Measurements from ENCODE around the gene PPP1R13B.

Gene PPP1R13B

DNA sequence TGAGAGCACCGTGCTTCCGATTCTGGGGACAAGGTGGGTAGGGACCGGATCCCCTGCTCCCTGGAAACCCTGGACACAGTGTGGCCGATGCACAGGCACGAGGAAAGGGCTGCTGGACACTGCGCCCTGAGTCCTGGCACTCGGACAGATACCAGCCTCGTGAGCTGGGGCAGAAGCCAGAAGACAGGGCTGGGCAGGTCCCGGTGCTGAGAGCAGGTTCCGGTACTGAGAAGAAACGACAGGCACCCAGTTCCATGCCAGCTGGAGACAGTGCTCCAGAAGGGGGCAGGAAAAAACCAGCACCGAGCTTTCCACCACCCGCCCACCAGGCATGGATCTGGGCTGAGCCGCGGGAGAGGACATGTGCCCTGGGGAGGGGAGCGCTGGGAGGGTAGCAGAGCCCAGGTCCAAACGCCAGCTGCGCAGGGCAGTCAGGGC lies 138.6 kb downstream of the PPP1R13B start:
- DNase-seq = no peak

DNA sequence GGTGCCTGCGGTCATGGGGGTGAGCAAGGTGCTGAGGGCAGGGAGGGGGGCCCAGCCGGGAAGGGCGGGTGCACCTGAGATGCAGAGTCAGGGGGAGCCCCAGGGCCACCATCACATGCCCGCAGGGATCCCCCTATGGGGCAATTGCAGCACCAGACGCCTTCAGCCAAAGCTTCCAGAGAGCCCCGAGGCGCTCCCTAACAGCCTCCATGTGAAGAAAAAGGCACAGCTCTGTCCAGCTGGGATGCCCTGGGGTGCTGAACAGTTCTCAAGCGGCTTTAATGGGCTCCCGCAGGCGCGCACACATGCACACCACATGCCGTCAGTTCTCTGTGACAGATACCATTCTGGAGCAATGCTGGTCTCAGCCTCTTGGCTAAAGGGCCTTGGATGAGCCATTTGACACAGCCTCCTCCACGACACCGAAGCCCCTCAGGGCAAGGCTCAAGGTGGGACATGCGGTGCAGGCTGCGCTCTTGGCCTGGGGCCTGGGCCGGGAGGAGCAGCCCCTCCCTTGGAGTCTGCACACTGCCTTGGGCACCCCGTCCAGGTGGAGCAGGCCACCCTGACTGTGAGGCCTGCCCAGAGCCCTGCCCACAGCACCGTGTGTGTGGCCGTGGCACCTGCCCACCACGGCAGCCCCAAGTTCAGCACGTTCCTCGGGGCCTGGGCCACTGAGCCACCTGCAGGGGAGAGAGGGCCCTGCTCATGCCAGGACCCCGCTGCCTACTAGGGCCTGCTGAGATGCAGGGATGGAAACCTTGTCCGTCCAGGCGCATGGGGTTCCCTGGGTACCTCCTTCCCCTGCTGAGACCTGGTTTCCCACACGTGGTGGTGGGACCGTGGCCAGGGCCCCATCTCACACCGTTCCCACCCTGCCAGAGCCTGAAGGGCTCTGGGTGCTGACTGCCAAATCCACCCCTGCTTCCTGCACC lies 139.8 kb downstream of the PPP1R13B start:
- DNase-seq = no peak

DNA sequence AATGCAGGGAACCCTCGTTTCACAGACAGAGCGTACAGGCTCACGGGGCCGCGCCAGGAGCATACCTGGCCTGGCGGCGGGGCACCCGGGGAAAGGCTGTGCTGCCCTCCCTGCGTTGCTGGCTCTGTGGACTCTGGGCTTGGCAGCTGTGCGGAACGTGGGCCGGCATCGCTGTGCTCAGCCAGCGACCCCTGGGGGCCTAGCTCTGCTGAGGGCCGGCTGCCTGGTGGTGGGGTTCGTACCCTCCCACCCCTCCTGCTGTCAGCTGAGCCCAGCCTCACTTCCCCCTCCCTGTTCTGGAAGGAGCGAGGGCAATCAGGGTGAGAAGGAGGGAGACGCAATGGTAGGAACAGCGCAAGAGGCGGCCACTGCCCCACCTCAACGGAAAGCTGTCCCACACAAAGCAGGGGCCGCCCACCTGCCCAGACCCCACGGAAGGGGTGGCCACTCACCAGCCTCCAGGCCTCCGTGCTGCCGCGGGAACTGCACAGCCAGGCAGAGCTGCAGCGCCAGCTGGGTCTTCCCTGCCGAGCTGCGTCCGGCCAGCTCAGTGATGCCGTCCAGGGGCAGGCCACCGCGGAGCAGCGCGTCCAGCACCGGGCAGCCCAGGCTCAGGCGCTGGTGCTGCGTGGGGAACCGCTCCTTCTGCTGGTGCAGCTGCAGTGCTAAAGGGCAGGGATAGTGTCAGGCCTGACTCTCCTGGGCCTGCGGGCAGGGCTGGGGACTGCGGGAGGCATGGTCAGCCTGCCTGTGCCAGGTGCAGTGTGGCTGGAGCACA lies 140.6 kb downstream of the PPP1R13B start:
- DNase-seq = no peak

DNA sequence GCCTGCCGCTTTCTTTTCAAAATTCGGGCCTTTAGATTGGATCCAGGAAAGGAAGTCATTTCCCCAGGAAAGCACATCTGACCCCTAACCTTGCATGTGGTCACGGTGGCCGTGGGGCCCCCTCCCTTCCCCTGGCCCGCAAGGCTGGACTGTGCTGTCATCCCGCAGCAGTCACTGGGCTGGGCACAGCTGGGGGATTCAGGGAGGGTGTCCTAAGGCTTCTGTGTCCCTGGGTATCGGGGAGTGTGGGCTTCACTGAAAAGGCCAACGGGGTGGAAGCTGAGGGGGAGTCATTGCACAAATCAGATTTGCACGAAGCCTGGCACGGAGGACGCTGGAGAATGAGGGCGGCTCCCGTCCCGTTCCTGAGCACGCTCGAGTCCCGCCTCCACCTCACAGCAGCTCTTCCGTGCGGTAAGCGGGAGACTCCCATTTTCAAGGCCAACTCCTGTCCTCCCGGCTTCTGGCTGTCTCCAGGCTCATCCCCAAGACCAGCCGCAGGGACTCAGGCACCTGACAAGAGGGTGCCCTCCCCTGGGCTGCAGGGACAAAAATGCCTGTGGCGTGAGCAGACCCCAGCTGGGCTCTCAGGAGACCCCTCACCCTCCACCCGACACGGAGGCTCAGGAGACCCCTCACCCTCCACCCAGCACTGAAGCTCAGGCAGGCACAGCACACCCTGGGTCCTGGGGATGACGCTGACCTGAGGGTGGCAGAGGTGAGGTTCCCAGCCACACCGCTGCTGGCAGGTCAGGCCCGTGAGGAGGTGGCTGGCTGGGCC lies 141.7 kb downstream of the PPP1R13B start:
- no peak for DNase-seq

DNA sequence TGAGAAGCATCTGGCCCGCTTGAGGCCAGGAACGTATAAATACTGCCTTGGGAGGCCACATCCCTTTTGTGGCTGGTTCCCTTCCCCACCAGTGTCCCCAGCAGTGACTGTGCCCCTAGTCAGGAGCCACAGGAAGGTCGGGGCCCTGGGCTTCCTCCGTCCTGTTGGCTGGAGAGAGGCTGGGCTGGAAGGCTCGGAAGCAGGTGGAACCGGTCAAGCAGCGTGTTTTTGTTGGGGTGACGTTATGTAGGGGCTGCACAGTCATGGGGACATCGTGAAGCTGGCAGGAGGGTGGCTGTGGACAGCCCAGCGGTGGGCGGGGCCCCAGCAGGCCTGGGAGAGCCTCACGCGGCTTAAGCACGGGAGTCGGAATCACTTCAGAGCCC lies 142.3 kb downstream of the PPP1R13B start:
- DNase-seq = no peak

DNA sequence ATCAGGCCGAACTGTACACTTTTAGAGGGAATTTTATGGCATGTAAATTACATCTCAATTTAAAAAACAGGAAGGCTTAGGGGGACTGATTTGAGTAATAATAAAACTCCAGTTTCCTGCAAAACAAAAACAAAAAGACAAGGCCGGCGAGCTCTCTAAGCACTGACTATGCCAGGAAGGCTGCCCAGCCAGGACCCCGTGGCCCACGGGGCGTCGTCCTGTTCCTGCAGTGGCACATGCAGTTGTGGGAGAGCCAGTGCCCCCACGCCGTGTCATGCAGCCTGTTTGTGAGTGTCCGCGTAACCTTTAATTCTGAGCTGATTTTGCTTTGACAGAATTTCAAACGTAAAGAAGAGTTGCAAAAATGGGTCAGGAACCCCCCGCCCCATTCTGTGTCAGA lies 142.7 kb downstream of the PPP1R13B start:
- DNase-seq = no peak

DNA sequence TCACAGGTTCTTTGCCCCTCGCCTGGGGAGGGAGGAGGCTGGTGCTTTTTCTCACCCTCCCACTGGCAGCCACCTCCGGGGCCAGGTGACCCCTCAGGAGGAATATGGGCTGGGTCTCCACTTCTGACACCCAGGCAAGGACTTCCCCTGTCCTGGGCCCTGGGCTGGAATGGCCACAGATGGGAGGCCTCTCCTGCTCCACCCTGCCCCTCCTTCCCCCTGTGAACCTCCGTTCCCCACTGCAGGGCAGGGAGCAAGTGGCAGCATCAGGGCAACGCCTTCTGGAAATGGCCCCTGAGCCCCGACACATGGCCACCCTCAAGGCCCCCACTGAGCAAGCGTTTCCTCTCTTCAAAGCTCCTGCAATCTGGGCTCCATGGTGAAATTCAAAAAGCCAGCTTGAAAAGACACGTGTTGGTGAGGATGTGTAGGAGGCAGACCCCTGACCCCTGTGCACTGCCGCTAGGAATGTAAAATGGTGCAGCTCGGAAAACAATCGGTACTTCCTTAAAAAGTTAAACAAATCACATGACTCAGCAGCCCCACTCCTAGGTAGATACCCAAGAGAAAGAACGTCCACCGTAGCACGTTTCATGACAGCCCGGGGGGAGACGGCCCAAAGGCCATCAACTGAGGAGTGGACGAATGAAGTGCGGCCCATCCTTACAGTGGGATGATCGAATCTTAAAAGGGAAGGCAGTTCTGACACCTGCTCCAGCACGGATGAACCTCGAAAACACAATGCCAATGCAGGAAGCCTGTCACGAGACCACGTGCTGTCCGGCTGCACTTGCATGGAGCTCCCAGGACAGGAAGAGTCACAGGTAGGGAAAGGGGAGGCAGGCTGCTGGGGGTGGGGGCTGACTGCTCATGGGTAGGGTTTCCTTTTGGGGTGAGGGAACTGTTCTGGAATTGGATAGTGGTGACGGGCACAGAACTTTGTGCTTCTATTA lies 143.7 kb downstream of the PPP1R13B start:
- DNase-seq = no peak

DNA sequence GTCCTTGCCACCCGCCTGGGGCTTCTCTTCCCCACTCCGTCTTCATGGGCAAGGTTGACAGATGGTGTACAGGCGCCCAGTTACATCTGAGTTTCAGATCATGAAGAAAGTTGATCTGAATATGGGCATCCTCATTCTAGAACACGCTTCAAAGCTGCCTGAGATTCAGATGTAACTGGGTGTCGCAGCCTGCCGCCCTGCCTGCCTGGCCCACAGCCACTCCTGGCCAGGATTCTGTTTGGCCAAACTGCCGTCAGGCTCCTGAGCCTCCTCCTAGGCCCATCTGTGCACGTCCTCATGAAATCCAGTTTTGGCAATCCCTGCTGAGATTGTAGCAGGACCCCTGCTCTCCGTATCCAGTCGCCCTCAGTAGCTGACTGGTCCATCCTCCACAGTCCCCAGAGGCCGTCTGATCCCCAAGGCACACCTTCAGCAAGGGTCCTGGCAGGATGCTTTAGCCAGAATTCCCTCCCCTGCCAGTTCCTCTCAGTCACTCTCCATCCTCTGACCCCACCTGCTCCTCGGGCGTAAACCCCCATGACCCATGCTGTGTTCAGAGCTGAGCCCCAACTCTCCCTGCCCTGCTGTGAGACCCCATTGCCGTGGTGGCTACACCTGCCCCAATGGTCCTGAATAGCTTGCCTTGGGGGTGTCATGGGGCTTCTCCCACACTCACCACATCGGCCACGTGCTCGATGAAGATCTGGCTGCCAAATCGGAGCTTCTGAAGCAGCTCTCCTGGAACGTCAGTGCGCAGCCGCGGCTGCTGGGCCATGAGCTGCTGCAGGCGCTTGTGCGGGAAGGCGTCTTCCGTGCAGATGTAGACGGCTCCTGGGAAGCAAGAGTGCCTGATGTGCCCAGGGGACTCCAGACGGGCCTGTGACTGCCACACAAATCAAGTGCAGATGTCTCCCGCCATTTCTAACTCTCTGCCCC lies 144.6 kb downstream of the PPP1R13B start:
- DNase-seq = no peak

DNA sequence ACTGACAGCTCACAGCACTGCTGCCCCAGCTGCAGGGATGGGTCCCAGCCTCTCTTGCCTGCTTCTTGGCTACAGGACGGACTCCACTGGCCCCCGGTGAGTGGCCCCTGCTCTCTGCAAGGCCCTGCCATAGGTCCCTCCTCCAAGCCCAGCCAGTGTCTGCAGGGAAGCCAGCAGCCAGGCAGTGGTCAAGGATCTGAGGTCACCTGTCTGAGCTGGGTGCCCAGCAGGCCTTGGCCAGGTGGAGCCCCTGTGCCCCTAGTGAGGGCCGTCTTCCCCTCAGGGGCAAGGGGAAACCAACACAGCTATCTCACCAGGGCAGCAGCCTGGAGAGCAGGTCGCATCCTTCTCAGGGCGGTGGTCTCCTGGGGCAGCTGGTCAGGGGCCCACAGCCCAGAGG lies 145.3 kb downstream of the PPP1R13B start:
- no peak for DNase-seq

DNA sequence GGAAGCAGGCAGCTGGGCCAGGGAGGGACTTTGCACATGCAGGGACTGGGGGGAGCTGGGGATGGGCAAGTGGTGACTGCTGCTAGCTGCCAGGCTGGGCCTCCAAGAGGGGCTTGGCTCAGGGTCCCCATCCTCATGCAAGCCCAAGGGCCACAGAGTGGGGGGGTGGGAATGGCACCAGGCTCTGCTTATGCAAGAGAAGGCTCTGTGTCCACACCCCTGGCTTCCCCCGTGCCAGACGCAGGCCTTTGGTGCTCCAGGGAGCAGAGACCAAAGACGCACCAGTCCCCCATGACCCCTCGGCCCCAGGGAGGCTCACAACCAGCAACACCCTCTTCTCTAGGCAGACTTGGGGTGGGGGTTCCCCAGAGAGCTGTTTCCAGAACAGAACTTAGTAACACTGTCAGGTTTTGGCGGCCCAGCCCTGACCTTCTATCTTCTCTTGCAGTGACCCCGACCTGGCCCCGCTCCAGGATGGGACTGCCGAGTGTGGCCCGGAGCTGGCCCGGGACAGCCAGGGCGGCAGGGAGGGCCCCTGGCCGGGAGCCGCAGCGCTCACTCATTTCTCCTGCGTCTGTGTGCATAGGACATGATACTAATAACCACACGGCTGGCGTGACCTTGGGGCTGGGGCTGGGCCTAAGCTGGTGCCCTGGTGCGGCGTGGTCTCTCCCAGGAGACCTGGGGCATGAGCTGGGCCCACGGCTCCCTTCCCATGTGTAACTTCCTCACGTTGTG lies 146.5 kb downstream of the PPP1R13B start:
- DNase-seq = no peak

DNA sequence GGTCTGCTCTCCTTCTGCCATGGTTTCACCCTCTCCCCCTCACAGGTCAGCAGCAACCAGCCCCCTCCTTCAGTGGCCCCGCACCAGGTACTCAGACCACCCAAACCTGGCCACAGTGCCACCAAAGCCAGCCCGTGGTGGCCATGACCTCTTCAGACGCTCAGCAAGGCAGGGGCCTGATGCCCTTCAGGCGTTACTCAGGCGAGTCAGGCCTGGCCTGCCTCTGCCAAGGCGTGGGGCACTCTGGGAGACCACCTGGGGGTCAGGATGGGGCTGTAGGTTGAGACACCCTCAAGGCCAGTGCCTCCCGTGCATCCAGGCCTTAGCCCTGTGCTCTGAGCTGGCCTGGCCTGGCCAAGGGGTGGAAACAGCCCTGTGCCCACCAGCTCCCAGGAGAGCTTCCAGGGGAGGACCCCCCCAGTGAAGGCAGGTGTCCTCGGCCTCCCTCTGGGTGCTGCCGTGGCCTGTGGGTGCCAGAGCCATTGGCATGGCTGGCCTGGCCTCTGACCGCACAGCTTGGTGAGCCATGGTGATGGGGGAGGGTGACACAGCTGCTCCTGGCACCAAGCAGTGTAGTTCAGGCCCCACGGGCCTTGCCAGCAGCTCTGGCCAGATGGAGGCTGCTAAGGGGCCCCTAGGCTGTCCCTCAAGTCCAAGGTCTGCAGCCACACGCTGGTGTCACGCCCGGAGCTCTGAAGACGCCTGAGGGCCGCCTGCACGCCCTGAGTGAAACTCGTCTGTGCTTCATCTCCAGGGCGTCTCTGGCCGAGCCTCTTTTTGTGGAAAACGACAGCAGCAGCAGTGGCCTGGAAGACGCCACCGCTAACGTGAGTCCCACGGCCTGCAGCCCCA lies 147.2 kb downstream of the PPP1R13B start:
- DNase-seq = no peak

DNA sequence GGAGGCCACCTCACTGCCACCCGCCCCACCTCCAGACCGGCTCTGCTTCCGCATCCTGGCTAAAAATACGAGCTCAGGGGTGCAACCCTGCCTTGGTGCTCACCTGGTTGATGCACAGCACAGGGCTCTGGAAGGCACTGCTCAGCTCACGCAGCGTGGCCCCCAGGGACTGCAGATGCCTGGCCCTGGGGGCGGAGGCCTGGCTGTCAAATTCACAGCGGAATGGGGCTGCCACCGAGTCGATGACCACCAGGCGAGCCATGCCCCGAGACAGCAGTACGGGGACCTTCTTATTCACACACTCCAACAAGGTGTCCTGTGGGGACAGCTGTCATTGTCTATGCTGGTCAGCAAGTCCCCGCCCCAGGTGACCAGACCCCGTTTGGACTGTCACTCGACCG lies 148.1 kb downstream of the PPP1R13B start:
- DNase-seq = no peak

DNA sequence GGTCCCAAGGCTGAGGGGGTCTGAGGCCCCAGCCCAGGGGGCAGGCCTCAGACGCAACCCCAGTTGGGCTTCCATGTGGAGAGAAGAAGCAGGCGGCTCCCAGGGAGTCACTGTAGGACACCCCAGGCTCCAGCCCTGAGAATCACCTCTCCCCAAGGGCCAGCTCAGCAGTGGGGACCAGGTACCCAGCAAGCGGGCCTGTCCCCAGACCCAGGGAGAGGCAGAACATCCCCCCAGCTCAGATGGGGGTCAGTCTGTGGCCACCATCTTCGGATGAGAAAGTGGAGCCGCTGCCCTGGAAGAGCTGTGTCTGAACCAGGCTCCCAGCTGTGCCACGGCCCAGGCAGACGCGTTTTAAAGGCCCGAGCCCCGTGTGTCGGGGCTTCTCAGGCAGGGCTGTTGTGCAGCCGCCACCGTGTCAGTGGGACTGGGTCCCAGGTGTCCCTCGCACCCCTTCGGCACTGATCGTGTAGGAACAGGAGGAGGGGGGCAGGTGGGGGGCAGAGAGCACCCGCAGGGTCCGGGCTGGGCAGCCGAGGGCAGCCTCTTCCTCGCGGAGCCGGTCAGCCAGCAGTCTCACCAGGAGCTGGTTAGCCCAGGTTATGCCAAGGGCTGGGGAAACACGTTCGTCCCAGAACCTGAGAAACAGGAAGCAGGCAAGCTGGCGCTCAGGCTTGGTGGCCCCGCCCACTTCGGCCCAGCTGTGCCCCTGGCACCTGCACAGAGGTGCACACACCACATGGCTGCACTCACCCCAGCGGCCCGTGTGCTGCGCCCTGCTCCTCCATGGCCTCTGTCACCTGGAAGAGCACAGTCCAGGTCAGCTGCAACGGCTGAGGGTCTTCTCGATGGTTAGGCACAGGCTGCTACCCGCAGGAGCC lies 148.8 kb downstream of the PPP1R13B start:
- DNase-seq = no peak

DNA sequence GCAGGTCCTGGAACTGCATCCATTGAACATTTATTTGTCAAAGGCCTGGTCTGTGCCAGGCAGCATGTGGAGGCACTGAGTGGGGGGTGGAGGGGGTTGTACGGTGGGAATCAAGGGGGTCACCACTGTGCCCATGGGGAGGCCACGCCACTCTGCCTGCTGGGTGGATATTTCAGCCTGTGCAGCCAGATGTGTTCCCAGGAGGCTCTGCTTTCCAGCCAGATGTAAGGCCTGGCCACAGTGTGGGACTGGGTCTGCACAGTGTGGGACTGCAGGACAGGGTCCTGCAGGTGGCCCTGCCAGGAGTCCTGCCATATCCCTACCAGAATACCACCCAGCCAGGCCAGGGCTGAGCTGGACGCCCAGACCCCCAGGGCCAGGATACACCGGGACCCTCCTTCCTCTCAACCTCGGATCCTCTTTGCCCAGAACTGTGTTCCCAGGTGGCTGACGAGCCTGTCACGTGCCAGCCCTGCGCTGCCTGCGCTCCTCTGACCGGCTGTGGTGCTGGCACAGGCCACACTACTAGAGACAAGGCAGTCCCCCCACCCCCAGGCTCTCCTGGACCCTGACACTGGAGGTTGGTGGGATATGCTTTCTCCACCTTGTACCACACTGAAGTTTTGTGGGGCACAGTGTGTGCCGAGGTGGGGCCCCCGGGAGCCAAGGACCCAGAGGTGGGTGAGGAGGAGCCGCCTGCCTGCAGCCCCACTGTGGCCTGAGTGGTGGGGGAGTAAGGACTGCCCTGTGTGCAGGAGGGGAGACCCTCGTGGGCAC lies 149.6 kb downstream of the PPP1R13B start:
- no peak for DNase-seq

DNA sequence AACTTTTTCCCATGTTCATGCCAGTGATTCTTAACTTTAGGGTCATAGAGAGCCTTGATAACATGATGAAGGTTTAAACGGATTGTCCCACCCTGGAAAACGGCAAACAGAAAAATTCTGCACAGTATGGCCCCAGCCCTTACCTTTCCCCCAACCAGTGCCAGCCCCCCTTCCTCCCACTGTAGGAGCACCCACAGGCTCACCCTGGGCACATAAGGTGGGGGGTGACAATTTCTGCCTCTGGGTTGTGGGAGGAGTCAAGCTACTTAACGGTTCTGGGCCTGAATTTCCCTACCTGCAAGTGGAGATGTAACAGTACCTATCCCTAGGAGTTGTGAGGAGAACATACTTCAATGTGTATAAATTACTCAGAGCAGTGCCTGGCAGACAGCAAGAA lies 150.2 kb downstream of the PPP1R13B start:
- no peak for DNase-seq

DNA sequence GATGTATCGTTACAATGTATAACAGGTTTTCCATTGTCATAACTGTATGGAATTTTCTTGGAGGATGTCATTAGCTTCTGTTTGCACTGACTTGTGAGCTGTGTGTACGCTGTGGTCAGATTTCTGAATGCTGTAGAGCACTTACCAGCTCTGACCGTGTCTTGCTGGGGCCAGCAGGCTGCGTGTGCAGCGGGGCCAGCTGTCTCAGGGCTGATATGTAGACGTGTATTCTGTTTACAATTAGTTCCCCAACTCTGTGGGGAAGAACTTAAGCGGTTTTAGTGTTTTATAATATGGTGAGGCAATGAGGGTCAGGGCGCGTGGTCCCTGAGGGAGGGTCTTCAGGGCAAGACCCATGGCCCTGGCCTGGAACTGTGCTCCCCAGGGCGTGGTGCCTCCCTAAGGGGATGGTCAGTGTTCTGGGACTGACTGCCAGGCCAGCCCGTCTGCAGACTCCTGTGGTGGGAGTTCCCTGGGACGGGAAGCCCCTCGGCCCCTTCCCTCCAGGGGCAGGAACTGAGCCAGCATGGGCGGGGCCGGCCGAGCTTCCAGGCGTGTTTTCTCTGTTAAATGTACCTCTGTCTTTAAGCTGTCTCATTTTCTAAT lies 150.8 kb downstream of the PPP1R13B start:
- DNase-seq = no peak

DNA sequence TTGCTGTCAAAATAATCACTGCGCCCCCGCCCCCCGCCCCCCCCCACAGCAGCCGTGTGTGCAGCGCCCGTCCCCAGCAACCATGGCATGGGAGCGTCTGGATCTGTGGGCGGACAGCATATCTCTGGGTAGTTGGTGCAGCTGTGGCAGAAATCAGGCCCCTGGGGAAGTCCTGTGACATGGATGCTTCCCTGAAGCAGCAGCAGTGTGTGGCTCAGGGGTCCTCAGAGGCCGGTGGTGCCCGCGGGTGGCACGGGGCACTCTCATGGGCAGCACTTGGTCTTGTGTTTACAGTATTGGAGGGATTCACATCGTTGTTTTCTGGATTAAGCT lies 151.3 kb downstream of the PPP1R13B start:
- DNase-seq = no peak

All from CD4-positive, alpha-beta T cell treated with Interleukin-21 for 1 hour (primary cell).